H1 (cell line): Measurements from ENCODE around the gene DOCK3.

Source experiments
- CBX8 ChIP-seq: fragments of 300-800, 300-1000 bp; sonication (generic); IDR thresholded peaks from 2 replicates; pipeline ENCODE4 v1.7.1; 2016; ENCODE audit warnings: low read depth, low read length, borderline replicate concordance
- CHD1 ChIP-seq: IDR thresholded peaks from 2 replicates; pipeline ENCODE4 v1.6.1; 2012; ENCODE audit warnings: low read depth, low read length, improper control_type of control experiment
- EZH2 ChIP-seq: fragments of 200-600 bp; sonication (generic); IDR thresholded peaks from 2 replicates; pipeline ENCODE4 v1.7.1; 2012; ENCODE audit warnings: low read depth, mild to moderate bottlenecking, moderate library complexity, low read length, inconsistent platforms; ENCODE audit not compliant: severe bottlenecking
- MAX ChIP-seq: IDR thresholded peaks from 2 replicates; pipeline ENCODE4 v1.6.1; 2012; ENCODE audit warnings: inconsistent platforms
- SIN3A ChIP-seq, 2 experiments: IDR thresholded peaks in 1 of 2; conservative IDR thresholded peaks in 1 of 2; 2 replicates each; pipeline ENCODE4 v1.6.1; 2011 to 2012; ENCODE audit warnings: low read length in 2 of 2, improper control_type of control experiment in 1 of 2, low read depth in 1 of 2, mild to moderate bottlenecking in 1 of 2
- TF ChIP-seq, protein P1 (sequence below), 3 experiments: IDR thresholded peaks; 1 replicate in 2 of 3; 2 replicates in 1 of 3; pipeline versions ENCODE4 v1.5.1 to v1.6.1; 2011; ENCODE audit warnings: low read length in 3 of 3, mild to moderate bottlenecking in 3 of 3, inconsistent platforms in 2 of 3, low read depth in 1 of 3, moderate library complexity in 1 of 3; ENCODE audit not compliant: insufficient read depth in 1 of 3; ENCODE audit errors: control extremely low read depth in 1 of 3
- TF ChIP-seq, protein P2 (sequence below): IDR thresholded peaks from 2 replicates; pipeline ENCODE4 v1.6.1; 2012; ENCODE audit warnings: low read length, inconsistent platforms

DNA sequence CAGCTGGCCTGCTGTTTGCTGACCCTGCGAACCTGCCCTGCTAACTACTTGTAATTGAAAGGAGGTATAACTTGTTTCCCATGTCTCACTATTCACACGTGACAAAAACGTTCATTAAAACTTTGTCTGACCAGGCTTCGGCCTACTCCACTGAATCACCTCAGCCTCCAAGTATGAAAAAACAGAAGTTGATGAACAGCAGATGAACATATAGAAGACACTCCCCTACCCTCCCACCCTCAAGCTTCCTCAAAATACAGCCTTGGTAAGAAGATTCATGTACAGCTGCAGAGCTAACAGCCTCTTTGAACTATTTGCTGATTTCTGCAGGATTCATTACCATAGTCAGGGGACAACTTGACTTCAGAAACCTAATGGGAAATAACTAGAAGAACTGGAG, 727.0 kb downstream of the DOCK3 start:
- TF ChIP-seq, protein P1, sequence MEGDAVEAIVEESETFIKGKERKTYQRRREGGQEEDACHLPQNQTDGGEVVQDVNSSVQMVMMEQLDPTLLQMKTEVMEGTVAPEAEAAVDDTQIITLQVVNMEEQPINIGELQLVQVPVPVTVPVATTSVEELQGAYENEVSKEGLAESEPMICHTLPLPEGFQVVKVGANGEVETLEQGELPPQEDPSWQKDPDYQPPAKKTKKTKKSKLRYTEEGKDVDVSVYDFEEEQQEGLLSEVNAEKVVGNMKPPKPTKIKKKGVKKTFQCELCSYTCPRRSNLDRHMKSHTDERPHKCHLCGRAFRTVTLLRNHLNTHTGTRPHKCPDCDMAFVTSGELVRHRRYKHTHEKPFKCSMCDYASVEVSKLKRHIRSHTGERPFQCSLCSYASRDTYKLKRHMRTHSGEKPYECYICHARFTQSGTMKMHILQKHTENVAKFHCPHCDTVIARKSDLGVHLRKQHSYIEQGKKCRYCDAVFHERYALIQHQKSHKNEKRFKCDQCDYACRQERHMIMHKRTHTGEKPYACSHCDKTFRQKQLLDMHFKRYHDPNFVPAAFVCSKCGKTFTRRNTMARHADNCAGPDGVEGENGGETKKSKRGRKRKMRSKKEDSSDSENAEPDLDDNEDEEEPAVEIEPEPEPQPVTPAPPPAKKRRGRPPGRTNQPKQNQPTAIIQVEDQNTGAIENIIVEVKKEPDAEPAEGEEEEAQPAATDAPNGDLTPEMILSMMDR (IDR thresholded peaks at IDR 0.05; ENCODE audit: control extremely low read depth in 1 of 3, insufficient read depth in 1 of 3, low read depth in 1 of 3, low read length in 3 of 3), result no peak
- TF ChIP-seq CHD1 (no peak), SIN3A (conservative IDR thresholded peaks at IDR 0.05 in 1 of 2, IDR thresholded peaks at IDR 0.05 in 1 of 2; ENCODE audit: low read depth in 1 of 2, low read length in 2 of 2) (no peak), EZH2 (no peak), MAX (no peak), CBX8 (no peak)
- TF ChIP-seq, protein P2, sequence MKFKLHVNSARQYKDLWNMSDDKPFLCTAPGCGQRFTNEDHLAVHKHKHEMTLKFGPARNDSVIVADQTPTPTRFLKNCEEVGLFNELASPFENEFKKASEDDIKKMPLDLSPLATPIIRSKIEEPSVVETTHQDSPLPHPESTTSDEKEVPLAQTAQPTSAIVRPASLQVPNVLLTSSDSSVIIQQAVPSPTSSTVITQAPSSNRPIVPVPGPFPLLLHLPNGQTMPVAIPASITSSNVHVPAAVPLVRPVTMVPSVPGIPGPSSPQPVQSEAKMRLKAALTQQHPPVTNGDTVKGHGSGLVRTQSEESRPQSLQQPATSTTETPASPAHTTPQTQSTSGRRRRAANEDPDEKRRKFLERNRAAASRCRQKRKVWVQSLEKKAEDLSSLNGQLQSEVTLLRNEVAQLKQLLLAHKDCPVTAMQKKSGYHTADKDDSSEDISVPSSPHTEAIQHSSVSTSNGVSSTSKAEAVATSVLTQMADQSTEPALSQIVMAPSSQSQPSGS, result no peak
